HG02678 (cell line): ENCODE measurements around the gene ALB.

ENCODE experiments used
- ATAC-seq: cut with Tn5 transposase; IDR thresholded peaks from one replicate; pipeline ENCODE4 v1.9.1; 2021; ENCODE audit warnings: mild to moderate bottlenecking, moderate library complexity; ENCODE audit not compliant: unreplicated experiment

The ALB gene

DNA sequence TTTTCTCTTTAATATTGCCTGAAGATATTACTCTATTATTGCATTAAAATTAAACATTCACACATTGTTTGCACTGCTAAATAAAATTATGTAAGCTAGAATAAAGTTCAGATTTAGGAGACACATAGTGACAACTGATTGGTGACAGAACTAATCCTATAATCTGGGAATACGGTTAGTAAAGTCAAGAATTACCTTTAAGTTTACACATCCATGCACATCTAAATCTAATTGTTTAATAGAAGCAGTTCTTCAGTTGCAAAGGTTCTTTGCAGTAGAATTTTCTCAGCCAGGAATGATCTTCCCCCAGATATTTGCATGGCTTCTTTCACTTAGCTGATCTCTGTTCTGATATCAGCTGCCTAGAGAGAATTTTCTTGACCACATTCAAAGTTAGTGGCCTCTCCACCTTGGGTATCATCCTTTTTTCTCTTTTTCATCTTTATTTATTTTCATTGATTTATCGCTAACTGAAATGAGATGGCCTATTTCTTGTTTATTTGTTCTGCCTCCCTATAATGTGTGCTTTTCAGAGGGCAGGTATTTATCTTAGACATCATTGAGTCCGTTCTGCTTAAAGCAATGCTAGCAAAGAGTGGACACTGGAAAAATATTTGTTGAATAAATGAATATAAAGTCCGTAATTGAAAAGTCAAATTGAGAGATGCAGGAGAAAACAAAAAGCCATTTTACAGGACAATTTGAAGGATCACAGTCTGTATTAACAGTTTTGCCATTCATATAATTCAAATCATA, 44.5 kb downstream of the ALB start:
- no peak for ATAC-seq

DNA sequence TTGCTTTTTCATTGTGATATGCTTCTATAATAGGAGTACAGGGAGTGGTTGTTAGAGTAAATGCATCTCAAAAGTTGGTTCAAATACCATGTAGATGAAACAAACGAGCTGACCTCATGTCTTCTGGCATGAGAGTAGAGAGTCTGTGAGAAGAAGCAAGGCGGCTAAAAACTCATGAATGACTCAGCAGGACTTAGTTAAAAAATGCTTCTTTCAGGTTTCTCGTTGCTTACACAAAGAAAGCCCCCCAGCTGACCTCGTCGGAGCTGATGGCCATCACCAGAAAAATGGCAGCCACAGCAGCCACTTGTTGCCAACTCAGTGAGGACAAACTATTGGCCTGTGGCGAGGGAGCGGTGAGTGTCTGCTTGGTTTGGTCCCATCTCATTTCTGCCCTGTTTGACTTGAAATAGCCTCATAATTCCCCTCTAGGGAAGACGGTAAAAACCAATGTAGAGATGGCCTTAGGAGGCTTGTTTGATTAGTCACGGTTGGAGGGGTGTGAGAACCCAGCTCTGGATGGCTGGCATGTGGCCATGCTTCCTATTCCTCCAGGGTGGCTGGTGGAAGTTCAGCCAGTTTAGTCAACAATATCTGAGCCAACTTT, 46.4 kb downstream of the ALB start:
- no peak for ATAC-seq

DNA sequence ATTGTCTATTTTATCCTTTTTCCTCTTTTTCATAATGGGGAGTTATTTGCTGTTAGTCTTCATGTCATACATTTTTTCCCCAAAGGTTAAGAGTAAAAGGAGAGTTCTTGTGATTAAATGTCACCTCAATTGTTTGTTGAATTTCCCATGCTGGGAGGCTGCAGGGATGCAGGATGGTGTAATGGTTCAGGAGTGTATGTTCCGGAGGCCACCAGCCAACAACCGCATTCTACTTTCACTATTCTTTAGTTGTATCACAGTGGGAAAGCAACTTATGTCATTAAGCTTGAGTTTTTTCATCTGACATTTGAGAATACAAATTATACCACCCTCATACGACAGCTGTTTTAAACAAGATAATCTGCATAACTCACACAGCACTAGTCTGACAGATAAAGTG, 47.3 kb downstream of the ALB start:
- no peak for ATAC-seq

DNA sequence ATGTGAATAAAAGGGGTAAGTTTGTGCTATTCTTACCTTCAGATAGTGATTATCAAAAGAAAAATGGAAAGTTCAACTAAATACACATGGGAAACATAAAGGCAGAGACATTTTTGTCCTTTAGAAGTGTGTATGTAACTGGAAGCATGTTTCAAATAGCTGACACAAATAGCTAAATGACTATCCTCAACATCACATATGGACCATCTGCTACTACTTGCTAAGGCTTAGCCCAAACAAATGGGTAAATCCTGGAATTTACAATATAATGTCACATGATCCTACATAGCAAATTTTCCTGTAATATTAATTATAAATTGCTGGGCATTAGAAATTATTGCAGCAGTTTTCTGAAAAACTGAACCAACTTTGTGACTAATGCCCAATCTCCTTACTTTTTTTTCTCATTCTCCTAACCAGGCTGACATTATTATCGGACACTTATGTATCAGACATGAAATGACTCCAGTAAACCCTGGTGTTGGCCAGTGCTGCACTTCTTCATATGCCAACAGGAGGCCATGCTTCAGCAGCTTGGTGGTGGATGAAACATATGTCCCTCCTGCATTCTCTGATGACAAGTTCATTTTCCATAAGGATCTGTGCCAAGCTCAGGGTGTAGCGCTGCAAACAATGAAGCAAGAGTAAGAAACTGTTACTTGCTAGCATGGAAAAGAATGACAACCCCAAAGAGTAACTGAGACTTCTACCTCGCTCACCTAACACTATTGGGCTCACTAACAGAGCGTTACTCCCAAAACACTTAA, 48.1 kb downstream of the ALB start:
- no peak for ATAC-seq

DNA sequence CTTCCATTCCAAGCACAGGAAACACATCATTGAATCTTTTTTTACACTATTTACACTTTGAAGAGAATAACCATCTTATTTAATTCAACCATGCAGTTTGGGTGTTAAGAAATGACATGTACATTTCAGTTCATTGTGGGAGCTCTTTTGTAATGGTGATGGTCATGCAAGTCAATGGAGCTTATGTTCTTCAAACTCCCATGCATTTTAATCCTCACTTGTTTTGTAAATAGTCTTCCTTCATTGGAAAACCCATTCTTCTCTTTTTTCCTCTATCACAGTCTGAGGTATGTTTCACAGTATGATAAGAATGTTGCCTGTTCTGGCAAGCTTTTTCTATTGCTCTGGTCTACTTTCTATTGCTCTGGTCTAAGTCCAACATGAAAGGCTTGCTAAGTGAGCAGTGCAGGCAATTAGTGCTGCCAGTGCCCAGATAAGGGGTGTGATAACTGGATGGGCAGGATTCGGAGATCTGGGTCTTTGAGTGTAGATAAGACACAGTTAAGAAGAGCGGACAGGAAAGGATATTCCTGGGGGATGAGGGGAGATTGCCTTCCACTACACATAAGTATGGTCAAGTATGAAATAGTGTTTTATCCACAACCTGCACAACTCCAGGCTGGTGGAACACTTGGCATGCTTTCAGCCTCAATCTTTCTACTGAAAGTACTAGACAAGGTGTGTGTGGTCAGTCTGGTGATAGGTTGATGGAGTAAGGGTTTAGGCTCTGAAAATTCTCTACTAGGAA, 49.0 kb downstream of the ALB start:
- no peak for ATAC-seq

DNA sequence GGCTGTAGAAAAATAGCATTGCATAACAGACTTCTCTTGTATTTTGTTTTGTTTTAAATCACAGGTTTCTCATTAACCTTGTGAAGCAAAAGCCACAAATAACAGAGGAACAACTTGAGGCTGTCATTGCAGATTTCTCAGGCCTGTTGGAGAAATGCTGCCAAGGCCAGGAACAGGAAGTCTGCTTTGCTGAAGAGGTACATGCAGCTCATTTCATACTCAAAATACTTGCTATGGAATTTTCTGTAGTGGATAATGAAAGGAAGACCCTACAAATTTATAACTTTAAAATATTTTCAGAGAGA, 49.6 kb downstream of the ALB start:
- no peak for ATAC-seq

DNA sequence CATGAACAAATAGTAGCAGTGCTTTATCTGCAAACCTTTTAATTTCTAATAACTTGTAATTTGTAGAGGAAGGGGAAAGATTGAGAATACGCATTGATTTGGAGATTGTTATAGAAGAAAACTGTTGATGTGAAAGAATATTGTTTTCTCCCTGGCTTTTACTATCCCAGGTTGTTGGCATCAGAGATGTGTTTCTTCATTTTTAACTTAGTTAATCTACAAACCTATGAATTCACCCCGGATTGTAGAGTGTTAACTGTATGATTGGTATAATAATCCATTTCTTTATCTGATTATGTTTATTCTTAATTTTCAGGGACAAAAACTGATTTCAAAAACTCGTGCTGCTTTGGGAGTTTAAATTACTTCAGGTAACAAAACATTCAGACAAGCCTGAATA, 50.8 kb downstream of the ALB start:
- ATAC-seq: no peak

DNA sequence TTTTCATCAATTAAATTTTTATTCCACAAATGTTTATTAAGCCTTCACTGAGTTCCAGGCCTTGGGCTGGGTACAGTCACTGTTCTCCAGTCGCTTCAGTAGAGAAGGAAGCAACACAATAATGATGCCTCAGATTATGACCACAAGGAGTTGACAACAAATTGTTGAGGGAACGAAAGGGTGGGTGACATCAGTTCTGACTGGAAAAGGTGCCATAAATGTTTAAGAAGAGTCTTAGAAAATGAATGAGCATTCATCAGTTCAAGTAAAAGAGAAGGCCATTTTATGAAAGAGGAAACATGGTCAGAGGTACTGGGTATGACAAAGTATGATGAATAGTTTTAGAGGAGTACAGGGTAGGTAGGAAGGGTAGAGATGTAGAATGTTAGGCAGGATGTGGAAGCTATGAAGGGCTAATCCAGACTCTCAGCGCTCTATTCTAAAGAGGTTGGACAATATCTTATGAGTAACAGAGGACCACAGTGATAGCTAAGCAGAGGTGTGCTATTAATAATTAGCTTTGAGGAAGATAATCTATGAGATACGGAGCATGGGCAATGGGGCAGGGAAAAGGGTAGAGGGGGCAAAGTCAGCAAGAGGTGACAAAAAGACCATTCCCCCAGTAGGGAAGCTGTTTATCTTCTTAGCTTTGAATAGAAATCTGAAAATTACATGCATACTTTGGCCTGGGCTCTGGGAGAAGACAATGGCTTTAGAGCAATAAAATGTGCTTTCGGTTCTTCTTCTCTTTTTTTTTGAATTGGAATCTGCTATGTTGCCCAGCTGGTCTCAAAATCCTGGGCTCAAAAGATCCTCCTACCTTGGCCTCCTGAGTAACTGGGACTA, 52.3 kb downstream of the ALB start:
- no peak for ATAC-seq

DNA sequence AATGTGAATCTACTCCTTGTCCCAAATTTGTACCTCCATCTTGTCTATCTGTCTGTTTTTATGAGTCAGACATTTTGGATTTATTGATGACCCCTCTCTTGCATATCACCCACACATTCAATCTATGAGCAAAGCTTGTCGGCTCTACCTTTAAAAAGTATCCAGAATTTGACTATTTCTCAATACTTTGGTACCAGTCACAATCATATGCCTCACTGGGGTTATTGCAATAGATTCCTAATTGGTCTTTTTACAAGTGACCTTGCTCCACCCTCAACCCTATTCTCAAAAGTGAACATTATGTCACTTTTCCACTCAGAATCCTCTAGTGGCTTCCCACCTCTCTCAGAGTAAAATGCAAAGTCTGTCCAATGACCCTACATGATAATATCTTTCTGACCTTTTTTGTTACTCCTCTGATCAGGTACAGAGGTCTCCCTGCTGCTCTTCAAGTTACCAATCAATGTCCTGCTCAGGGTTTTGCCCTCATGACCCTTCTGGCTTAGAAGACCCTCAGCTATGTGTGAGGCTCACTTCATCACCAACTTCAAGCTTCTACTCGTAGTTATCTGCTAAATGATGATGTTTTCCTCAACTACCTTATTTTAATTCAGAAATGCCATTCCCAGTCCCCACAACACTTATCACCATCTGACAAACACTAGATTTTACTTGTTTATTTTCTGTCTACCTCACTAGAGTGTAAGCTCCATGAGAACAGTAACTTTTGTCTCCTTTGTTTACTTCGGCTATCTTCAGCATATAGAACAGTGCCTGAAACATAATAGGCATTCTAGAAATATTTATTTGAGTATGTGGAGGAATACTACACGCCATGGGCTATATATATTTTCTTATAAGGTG, 54.3 kb downstream of the ALB start:
- no peak for ATAC-seq

DNA sequence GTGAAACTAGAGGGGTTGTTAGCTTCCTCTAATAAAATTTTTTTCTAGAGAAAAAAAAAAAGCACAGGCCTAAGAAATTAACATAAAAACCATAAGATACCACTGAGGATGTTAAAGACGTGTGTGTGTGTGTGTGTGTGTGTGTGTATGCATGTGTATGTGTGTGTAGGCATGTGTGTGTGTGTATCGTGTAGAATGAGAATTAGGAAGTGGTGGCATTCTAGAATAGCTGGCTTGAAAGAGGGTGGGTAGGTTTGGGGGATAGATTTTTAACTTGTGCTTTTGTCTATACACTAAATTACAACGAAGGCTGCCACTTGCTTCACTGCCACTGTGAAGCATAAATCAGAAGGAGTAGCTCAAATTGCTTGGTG, 54.9 kb downstream of the ALB start:
- ATAC-seq: no peak

DNA sequence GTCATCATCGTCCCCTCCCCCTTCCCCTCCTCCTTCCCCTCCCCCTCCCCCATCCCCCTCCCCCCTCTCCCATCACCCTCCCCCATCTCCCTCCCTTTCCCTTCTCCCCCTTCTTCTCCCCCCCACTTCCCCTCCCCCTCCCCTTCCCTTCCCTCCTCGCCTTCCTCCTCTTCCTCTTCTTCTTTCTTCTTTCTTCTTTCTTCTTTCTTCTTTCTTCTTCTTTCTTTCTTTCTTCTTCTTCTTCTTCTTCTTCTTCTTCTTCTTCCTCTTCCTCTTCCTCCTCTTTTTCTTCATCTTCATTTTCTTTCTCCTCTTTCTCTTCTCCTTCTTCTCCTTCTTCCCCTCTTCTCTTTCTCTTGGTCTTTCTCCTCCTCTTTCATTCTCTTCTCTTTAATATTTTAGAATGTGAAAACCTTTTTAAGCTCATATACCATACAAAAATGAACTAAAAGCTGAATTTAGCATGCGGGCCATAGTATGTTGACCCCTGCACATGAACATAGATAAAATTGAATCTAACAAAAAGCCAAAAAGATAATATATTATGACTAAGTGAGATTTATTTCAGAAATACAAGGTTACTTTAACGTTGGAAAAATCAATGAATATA, 56.9 kb downstream of the ALB start:
- no peak for ATAC-seq

DNA sequence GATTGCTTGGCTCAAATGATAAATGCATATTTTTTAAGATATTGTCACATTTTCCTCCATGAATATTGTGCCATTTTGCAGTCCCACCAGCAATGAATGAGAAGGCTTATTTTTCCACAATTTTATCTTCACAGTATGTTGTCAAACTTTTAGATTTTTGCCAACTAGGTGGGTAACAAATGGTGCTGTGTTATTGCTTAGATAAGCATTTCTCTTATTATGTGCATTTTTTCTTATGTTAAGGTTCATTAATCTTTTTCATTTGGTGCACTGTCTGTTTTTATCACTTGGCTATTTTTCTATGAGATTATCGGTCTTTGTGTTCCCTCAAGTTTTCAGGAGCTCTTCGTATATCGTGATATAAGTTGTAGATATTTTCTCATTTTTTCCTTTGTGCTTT, 64.1 kb downstream of the ALB start:
- no peak for ATAC-seq

DNA sequence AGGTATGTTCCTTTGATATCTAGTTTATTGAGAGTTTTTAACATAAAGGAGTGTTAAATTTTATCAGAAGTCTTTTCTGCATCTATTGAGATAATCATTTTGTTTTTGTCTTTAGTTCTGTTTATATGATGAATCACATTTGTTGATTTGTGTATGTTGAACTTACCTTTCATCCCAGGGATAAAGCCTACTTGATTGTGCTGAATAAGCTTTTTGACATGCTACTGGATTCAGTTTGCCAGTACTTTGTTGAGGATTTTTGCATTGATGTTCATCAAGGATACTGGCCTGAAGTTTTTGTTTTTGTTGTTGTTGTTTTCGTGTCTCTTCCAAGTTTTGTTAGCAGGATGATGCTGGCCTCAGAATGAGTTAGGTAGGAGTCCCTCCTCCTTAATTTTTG, 66.6 kb downstream of the ALB start:
- no peak for ATAC-seq
